DOHH2 (cell line): Measurements from ENCODE around the gene TRPC3.
"Not testable (repeated sequence)": the region's sequence is repeated elsewhere in the genome, so short reads cannot be mapped to it uniquely, and the experiment has no call there.

Experiments
- H3F3A ChIP-seq: fragments of 200-600 bp; sonication (generic), shearing (Covaris generic); 2 replicates; pipeline ENCODE4 v1.6.0; 2016; ENCODE audit warnings: antibody characterized with exemption, mild to moderate bottlenecking; ENCODE audit not compliant: control insufficient read depth, insufficient read depth
- H3K27ac ChIP-seq: fragments of 200-600 bp; sonication (generic); 2 replicates; pipeline ENCODE4 v1.5.1; 2014; ENCODE audit warnings: low read depth, mild to moderate bottlenecking, low read length, moderate library complexity
- H3K27me3 ChIP-seq: fragments of 200-600 bp; sonication (generic); 2 replicates; pipeline ENCODE4 v1.6.1; 2014; ENCODE audit warnings: mild to moderate bottlenecking, low read length, mixed read lengths; ENCODE audit not compliant: control insufficient read depth
- H3K36me3 ChIP-seq: fragments of 200-600 bp; sonication (generic); 2 replicates; pipeline ENCODE4 v1.6.1; 2014; ENCODE audit warnings: mild to moderate bottlenecking, low read length, moderate library complexity, mixed read lengths; ENCODE audit not compliant: control insufficient read depth
- H3K4me1 ChIP-seq: fragments of 200-600 bp; sonication (generic); 2 replicates; pipeline ENCODE4 v1.6.1; 2014; ENCODE audit warnings: mild to moderate bottlenecking, low read length, mixed read lengths; ENCODE audit not compliant: control insufficient read depth
- H3K4me2 ChIP-seq: fragments of 200-600 bp; sonication (generic); 2 replicates; pipeline ENCODE4 v1.6.0; 2014; ENCODE audit warnings: mild to moderate bottlenecking, low read length, moderate library complexity
- H3K4me3 ChIP-seq: fragments of 200-600 bp; sonication (generic); 2 replicates; pipeline ENCODE4 v1.5.1; 2014; ENCODE audit warnings: mild to moderate bottlenecking, low read length, mixed read lengths
- H3K79me2 ChIP-seq: fragments of 200-600 bp; sonication (generic); 2 replicates; pipeline ENCODE4 v1.6.1; 2014; ENCODE audit warnings: mild to moderate bottlenecking, low read length, mixed read lengths; ENCODE audit not compliant: control insufficient read depth
- H3K9me2 ChIP-seq: fragments of 200-600 bp; sonication (generic); replicated peaks from 2 replicates; pipeline ENCODE4 v1.6.1; 2014; ENCODE audit warnings: mild to moderate bottlenecking, low read length, mixed read lengths; ENCODE audit not compliant: control insufficient read depth
- H3K9me3 ChIP-seq: fragments of 200-600 bp; sonication (generic); 2 replicates; pipeline ENCODE4 v1.6.1; 2014; ENCODE audit warnings: antibody characterized with exemption, low read length, mixed read lengths; ENCODE audit not compliant: control insufficient read depth, insufficient read depth
- H4K20me1 ChIP-seq: fragments of 200-600 bp; sonication (generic); 2 replicates; pipeline ENCODE4 v1.6.0; 2014; ENCODE audit warnings: low read depth, mild to moderate bottlenecking, antibody characterized with exemption, low read length, moderate library complexity; ENCODE audit not compliant: control insufficient read depth, insufficient read depth
- EZH2phosphoT487 ChIP-seq: fragments of 200-600 bp; sonication (generic); IDR thresholded peaks from 2 replicates; pipeline ENCODE4 v1.6.1; 2017; ENCODE audit warnings: borderline replicate concordance, mild to moderate bottlenecking, antibody characterized with exemption, low read length, moderate library complexity, mixed read lengths
- TF ChIP-seq, protein P1 (sequence below): fragments of 200-600 bp; sonication (generic); IDR thresholded peaks from one replicate; pipeline ENCODE4 v1.5.1; 2014; ENCODE audit warnings: antibody characterized with exemption, mild to moderate bottlenecking, low read depth, low read length; ENCODE audit not compliant: poor library complexity, severe bottlenecking

TRPC3 gene

GRCh38 chr4:121930304-121930703 lies 21.6 kb downstream of the TRPC3 start:
- no peaks in the 10 kb centered on the region for H3K9me3 ChIP-seq
- no peak overlapping the region for H3K4me3 ChIP-seq
- no peaks in the 10 kb centered on the region; the same call in 1 of the 2 replicates for H3K9me2 ChIP-seq
- H3K27me3 ChIP-seq = peaks cover 20% of the 10 kb centered on the region
- no peaks in the 10 kb centered on the region for H3K4me1 ChIP-seq
- H4K20me1 ChIP-seq = no peaks in the 10 kb centered on the region
- H3K36me3 ChIP-seq = no peaks in the 10 kb centered on the region
- no peaks in the 10 kb centered on the region for H3F3A ChIP-seq
- TF ChIP-seq, protein P1, sequence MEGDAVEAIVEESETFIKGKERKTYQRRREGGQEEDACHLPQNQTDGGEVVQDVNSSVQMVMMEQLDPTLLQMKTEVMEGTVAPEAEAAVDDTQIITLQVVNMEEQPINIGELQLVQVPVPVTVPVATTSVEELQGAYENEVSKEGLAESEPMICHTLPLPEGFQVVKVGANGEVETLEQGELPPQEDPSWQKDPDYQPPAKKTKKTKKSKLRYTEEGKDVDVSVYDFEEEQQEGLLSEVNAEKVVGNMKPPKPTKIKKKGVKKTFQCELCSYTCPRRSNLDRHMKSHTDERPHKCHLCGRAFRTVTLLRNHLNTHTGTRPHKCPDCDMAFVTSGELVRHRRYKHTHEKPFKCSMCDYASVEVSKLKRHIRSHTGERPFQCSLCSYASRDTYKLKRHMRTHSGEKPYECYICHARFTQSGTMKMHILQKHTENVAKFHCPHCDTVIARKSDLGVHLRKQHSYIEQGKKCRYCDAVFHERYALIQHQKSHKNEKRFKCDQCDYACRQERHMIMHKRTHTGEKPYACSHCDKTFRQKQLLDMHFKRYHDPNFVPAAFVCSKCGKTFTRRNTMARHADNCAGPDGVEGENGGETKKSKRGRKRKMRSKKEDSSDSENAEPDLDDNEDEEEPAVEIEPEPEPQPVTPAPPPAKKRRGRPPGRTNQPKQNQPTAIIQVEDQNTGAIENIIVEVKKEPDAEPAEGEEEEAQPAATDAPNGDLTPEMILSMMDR = no peak
- no peak for TF ChIP-seq EZH2phosphoT487
- no peak overlapping the region for H3K27ac ChIP-seq
- no peaks in the 10 kb centered on the region for H3K79me2 ChIP-seq
- no peak overlapping the region for H3K4me2 ChIP-seq

DNA sequence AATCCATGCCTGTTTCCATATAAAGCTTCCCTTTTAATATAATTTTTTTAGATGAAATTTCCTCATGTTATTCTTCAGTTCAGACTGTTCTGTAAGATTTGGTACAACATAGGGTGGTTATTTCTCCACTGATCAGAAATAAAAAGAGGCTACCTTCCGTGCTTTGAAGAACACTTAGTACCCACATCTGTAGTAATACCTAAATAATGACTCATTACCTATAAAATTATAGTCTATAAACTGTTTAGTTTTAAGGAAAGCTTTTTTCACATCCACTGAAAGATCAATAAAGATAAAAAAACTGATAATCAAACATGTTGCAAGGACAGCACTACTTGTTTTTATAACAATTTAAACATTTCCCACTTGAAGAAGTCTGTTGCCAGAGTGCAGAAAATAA lies 23.9 kb downstream of the TRPC3 start:
- Histone ChIP-seq H3K9me3 (no peaks in the 10 kb centered on the region), H3K36me3 (no peaks in the 10 kb centered on the region), H4K20me1 (no peaks in the 10 kb centered on the region), H3K9me2 (no peaks in the 10 kb centered on the region; the same call in 1 of the 2 replicates), H3K4me2 (no peak overlapping the region), H3K4me1 (no peaks in the 10 kb centered on the region), H3K27ac (no peak overlapping the region), H3F3A (no peaks in the 10 kb centered on the region), H3K79me2 (no peaks in the 10 kb centered on the region), H3K27me3 (peaks cover 20% of the 10 kb centered on the region), H3K4me3 (no peak overlapping the region)
- TF ChIP-seq EZH2phosphoT487 = no peak
- TF ChIP-seq, protein P1 = no peak

GRCh38 chr4:121926490-121926889 lies 25.4 kb downstream of the TRPC3 start:
- H3K9me2 ChIP-seq, H3K27ac ChIP-seq, H3K36me3 ChIP-seq, H3K4me1 ChIP-seq, H3K79me2 ChIP-seq, H3F3A ChIP-seq, H3K4me3 ChIP-seq, H3K4me2 ChIP-seq, H3K9me3 ChIP-seq, H4K20me1 ChIP-seq: not testable (repeated sequence)
- H3K27me3 ChIP-seq = peaks cover 20% of the 10 kb centered on the region

DNA sequence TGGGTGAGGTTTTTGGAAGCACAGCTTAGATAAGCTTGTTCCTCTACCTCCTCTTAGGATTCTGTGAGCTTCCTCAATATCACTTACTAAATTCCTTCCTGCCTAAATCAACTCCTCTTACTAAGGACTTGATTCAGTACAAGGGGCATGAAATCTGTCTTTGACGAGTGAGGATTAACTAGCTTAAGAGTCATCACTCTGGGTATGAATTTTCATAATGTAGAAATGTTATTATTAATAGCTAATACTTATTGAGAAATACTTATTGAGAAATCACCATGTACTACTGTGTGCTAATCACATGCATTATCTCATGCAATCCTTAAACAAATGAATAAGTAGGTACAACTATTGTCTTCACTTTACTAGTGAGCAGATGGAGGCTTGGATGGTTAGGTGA lies 28.6 kb downstream of the TRPC3 start:
- Histone ChIP-seq H3K27me3 (no peaks in the 10 kb centered on the region; the same call in 1 of the 2 replicates), H3F3A (no peaks in the 10 kb centered on the region), H3K9me2 (no peaks in the 10 kb centered on the region), H3K27ac (no peak overlapping the region), H3K79me2 (no peaks in the 10 kb centered on the region), H3K9me3 (no peaks in the 10 kb centered on the region), H3K4me3 (no peak overlapping the region), H4K20me1 (no peaks in the 10 kb centered on the region), H3K4me2 (no peak overlapping the region), H3K36me3 (no peaks in the 10 kb centered on the region), H3K4me1 (no peaks in the 10 kb centered on the region)
- no peak for TF ChIP-seq EZH2phosphoT487
- TF ChIP-seq, protein P1 = no peak
